GM21381 (cell line): ENCODE results near the gene ASB15.
A peak's percentile ranks its signal among the peaks of the same experiment; 100 is the strongest.

Source experiments
- ATAC-seq: cut with Tn5 transposase; IDR thresholded peaks from one replicate; pipeline ENCODE4 v1.9.1; 2021; ENCODE audit warnings: mild to moderate bottlenecking, moderate library complexity; ENCODE audit not compliant: unreplicated experiment

The ASB15 gene

DNA sequence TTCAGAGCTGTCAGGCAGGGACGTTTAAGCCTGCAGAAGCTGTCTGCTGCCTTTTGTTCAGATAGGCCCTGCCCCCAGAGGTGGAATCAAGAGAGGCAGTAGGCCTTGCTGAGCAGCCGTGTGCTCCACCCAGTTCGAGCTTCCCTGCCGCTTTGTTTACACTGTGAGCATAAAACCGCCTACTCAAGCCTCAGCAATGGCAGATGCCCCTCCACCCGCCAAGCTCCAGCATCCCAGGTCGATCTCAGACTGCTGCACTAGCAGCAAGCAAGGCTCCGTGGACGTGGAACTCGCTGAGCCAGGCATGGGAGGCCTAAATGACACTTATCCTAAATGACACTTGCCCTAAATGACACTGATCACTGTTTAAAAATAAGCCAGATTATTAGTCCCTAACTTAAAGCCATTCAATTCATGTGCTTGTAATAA is 6.8 kb upstream of the ASB15 start:
- no peak for ATAC-seq

DNA sequence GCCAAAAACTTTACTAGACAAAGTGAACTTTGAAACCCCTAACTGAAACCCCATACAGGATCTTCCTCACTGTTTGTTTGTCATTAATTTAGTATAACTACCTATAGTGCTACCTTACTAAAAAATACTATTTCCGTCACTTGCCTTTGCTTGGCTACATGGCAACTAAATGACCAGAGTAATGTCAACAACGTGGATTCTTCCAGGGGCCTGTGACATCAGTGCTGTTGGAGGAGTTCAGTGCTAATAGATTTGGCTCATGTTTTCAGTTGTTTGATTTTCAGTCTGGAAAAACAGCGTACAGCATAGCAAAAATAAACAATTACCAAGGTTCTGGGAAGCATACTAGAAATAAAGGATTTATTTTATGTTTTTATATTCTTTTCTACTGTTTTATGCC is 3.0 kb upstream of the ASB15 start:
- no peak for ATAC-seq

DNA sequence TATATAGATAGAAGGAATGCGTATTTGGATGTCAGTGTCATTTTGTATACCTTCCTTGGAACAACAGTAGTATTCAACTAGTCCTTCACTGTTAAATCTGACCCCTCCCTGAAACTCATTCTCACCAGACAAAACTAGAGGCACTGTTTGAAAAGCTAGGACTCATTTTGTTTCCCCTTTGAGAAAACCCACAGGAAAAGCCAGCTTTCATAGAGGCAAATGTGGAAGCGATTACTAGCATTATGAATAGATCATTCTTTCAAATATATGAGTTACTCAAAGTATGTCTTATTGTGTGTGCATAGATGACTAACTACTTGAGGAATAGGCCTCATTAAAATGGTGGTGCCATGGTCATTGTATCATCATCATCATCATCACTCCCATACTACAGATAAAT is 1.9 kb upstream of the ASB15 start:
- no peak for ATAC-seq

DNA sequence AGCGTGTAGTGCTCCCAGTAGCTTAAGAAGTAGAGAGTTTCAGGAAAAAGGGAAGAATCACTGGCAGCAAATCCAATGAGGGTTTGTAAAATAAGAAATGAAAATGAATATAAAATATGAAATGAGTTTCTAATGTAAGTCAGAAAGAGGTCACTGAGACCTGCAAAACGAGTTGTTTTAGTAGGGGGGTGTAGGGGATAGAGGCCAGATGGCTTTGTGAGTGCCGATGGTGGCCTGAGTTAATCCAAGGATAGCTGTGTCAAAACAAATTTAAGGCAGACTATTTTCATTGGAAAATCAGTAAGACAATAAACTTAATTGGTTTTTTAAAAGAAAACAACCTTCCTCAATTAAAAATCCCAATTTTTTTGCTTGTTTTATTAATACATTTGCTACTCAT is 745 bp upstream of the ASB15 start:
- no peak for ATAC-seq

DNA sequence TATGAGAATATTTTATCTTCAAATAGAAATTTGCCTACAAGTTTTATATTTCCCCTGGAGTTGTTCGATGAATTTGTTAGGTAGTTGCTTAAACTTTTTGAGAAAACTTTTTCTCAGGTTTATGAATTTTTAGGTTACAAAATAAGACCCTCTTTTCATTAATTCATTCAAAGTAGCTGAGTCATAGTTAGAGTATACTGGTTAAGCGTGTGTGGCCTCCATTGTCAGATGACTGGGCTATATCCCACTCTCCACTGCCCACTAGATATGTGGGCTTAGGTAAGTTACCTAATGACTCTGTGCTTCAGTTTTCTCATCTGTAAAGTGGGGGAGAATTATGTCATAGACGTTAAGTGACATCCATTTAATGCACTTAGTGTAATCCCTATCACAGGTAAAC is 1.0 kb downstream of the ASB15 start:
- ATAC-seq = no peak

DNA sequence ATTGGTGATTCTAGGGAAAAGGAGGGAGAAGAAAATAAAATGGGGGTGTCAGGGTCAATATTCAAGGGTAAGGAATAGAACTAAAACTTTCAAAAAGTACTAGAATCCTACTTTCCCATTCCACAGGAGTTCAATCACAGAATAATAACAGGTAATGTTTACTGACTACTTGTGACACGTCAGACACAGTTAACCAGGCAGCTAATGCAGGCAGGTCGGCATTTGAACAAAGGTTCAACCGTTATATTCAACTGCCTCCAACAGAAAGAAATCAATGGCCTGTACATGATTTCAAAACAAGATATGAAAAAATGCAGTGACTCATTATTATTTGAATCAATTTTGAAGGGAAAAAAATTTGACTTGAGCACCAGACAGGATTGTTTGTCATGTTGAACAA is 3.1 kb downstream of the ASB15 start:
- no peak for ATAC-seq

DNA sequence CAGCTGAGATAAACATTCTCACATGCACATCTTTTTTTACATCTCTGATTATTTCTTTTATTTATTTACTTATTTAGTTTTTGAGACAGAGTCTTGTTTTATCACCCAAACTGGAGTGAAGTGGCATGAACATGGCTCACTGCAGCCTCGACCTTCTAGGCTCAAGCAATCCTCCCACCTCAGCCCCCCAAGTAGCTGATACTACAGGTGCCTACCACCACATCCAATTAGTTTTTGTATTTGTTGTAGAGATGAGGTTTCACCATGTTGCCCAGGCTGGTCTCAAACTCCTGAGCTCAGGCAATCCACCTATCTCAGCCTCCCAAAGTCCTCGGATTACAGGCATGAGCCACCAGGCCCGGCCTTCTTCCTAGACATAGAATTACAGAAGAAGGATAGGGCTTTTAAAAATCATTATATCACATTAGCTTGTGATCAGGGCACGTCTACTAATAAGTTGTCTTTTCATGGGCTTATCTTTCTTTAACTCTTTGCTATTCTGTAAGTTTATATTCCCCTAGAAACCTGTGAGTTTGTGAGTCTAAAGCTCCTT is 5.9 kb downstream of the ASB15 start:
- no peak for ATAC-seq

DNA sequence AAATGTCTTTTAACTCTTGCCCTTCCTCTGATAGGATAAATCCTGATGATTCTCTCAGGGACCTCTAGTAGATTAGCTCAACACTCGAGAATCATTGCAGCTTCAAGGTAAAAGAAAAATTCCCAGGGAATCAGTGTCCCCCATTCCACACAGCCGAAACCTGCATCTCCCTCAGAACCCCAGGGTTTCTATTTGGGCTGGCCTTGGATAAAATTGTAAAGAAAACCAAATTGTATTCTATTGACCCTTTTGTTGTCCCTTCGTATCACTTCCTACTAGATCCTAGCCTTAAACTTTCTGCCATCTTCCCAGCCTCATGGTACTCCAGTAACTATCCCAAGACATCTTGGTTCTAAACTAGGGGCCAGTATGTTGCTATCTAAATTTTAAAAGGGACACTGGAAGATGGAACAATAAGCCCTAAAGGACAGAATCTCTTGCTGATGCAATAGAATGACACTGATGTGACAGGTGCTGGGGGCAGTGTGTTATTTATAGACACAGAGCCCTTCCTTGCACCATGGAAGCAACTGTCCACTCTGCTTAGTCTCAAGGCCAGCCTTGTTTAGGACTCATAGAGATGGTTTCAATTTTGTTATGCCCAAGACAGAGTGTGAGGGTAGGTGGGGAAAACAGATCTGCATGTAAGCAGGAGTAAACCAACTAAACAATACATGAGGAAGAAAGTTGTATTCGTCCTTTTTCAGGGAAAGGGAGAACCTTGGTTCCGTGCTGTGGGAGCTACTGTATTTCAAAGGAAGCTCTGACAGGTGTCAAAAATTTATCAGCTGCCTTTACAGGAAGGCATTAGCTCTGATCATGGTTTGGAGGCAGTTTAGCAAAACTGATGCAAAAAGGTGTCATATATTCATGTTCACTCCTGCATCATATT is 7.6 kb downstream of the ASB15 start:
- ATAC-seq = no peak

DNA sequence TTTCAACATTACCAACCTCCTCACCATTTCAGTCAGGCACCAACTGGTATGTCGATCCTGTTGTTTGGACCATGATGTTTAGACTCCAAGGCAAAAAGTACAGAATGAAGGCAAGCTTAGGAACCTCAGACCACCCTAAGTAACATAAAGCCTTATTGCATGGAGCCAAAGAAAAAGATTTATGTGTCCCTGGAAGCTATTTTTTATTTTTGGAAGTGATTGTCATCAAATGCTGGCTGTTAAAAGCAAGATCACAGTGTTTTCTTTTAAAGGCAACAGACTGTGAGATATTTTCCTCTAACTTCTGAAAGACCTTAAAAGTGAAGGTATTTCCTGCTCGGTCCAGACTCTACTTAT is 8.2 kb downstream of the ASB15 start:
- ATAC-seq = no peak

DNA sequence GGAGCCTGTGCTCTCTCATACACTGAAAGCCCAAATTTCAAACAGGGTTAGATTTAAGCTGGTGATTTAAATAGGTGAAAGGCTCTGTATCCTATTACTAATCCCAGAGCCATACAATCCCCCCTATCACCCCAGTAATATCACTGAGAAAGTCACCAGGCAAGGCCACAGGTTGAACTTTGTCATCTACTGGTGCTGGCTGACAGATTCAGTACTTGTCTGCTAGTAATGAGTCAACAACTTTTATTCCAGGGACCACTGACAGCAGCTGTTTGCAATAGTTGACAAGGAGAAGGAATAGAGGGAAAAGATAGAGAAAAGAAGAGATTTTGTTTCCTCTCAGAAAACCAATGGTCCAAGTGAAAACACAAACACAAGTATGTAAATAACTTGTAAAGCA is 10.4 kb downstream of the ASB15 start:
- no peak for ATAC-seq

DNA sequence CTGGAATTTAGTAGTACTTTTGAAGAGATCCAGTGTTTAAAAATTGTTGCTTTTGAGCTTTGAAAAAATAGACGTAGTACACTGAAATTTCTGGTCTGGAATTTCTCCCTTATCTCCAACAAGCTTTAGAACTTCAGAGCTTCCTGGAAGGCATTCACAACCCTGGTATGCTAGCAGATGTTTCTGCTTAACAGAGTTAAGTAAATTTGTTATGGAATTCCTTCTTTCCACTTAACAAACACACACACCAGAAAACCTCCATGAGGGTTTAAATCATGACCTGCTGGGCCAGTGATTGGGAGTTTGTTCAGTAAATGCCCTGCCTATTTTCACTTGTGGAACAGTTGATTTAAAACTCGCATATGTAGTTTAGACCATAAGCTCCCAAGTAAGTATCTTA is 13.7 kb downstream of the ASB15 start:
- no peak for ATAC-seq

DNA sequence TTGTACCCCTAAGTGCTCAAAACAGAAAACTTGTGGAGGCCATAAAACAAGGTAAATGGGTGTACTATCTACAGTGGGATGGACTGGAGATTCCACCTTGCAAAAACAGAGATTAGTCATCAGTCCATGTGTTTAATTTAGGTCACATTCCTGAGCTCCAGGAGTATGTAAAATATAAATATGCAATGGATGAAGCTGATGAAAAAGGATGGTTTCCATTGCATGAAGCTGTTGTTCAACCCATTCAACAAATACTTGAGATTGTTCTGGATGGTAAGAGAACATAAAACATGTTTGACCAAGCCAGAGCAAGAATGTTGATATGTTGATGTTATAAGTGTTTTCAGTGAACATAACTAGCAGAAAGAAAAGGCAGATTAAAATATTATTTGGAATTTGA is 14.6 kb downstream of the ASB15 start:
- ATAC-seq = no peak

DNA sequence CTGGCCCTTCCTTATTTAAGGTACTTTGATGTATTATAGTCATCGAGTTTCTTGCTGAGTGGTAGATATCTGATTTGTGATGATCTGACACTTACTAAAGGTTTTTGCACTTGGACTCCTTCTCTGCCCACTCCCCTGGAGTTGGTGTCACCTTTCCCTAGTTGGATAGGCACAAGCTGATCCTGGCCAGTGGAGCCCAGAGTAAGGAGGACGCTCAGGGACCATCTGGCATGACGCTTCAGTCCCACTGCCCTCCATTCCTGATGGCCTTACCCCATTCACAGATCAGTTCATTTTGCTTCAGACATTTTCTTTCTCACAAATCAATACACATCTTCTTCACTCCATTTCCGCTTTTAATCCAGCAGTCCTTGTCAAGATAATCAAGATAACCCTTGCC is 20.1 kb downstream of the ASB15 start:
- ATAC-seq = no peak

DNA sequence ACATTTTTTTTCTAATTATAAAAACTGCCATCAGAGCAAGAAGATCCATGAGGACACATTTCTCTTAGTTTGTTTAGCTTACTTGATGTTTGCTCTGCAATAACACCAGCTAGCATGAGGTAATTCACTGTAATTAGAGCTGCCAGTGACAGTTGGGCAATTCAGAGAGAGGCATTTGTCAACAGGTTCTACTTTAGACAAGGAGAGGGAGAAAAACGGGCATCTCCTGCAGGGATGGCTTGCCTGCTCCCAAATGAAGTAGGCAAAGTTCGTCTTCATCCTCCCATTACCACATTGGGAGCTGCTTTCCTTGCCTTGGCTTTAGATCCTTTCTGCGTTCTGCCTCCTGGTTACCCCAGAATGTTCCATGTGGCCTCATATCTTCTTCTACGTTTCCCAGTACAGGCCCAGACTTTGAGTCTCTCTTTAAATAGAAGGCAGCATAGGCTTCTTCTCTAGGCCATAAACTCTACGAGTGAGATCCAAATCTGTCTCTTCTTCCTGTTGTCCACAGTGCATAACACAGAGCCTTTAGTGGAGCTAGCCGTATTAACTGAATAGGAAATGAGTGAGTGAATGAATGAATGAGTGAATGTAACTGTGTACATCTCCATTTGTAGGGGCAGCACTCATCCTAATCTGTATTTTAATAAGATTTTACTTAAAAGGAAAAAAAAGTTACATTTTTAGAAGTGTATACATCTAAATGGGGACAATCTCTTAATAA is 21.2 kb downstream of the ASB15 start:
- ATAC-seq = no peak

DNA sequence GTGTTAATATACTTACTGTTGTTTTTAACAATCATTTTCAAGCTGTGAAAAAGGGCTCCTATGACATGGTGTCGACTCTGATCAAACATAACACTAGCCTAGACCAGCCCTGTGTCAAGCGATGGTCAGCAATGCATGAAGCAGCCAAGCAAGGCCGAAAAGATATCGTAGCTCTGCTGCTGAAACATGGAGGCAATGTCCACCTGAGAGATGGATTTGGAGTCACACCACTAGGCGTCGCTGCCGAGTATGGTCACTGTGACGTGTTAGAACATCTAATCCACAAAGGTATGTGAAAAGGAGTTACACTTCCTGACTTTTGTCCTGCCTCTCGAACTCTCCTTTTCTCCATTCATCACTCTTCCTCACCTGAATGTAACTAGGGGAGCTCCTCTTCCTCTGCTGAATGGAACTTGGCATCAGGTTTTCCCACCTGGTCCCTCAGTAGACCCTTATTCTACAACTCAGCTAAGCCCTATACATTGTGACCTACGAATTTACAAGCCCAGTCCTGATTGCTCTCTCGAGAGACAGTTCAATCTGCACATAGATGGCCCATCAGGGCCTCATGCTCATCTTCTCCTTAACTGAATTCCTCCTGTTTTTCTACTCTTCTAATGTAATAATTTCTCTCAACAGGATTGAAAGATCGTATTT is 23.0 kb downstream of the ASB15 start:
- ATAC-seq = peak; percentile 89

DNA sequence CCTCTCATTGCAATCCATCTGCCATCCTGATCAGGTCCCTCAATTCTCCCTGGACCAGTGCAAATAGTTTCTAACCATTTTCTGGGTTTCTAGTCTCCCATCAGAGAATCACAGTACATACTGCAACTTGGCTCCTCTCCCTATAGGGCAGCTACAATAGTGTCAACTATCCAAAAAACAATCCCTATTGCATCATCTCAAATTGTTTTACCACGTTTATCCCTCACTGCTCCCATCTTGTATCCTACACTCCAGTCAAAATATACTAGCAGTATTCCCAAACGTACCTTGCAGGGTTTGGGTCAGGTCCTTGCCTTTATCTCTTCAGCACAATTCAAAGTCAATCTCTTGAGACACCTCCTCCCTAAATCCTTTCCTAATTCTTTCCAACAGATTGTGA is 23.6 kb downstream of the ASB15 start:
- no peak for ATAC-seq

DNA sequence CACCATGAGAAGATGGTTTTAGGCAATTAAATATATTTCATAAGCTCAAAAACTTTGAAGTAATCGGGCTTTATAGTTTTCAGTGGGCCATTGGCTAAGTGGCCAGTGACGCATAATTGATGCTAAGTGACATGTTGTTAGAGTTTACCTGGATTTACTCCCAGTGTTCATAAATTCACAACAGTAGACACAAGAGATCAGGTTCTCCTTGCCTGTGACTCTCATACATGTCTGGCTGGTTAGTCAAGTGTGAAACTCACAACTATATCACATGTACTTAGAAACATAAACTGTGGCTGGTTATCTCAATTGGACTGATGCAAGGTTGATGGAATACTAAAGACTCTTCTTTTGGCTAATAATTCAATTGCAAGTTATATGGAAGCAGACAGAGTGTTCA is 26.2 kb downstream of the ASB15 start:
- no peak for ATAC-seq

DNA sequence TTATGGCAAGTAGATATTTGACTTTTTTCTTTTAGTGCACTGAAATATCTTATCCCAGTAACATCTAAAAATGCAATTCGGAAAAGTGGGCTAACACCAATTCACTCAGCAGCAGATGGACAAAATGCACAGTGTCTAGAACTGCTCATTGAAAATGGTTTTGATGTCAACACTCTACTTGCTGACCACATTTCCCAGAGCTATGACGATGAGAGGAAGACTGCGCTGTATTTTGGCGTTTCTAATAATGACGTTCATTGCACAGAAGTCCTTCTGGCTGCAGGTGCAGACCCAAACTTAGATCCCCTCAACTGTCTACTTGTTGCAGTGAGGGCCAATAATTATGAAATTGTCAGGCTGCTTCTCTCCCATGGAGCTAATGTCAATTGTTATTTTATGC is 27.2 kb downstream of the ASB15 start:
- ATAC-seq = no peak

DNA sequence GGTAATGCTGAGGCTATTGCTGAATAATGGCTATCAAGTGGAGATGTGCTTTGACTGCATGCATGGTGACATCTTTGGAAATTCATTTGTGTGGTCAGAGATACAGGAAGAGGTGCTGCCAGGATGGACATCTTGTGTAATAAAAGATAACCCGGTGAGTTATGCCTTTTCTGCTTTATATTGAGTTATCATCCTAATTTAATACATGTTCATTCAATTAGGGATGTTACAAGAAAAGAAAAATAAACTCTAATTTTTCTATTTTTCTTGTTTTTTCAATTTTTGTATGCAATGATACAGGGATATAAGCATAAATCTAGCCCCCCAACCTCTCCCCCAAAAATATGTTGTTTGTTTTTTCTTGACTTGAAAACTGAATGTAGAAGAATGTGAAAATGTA is 27.7 kb downstream of the ASB15 start:
- ATAC-seq = no peak

DNA sequence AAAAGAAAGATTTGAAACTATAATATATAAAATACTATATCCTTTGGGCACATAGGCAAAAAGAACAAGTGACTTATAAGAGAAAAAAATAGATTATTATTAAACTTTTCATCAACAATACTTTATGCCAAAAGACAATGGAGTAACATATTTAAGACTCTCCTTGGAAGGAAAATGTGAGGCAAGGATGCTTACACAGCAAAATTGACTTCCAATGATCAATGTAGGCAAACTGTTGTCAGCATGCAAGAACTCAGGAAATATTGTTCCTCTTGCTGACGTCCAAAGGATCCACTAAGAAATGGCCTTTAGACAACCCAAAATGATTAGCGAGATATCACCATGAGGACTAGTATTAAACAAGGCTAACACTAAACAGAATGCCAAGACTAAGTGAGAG is 31.2 kb downstream of the ASB15 start:
- ATAC-seq = no peak

DNA sequence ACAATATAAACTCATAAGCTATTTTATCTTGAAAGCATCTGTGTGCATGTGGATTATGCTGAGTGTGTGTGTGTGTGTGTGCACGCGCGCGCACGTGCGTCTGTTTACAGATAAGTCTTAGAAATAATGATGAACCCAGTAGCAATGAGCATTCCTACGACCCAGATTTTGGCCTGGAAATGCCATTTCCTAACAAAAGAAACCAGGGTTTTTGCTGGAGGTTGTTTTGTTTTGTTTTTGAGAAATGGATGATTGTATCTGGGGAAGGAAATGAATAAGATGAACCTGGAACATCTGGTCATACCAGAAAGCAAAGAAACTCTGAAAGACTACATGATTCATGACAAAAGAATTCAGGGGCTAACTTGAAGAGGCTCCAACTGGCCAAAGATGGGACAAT is 31.9 kb downstream of the ASB15 start:
- no peak for ATAC-seq
